Fibroblast of lung (primary cell): ENCODE data around the gene PDE9A. TPM values are rescaled to one million over a fixed set of nuclear protein-coding genes. Genes with fewer than 3 reads are reported as not detected.

Experiments used
- DNase-seq, 2 donors: peaks; one replicate each; pipeline versions ENCODE4 v3.0.0 to v3.0.0-alpha.2; 2010; ENCODE audit warnings: low read depth in 2 of 2
- H2AFZ ChIP-seq: 2 replicates; pipeline ENCODE4 v1.5.1; 2012; ENCODE audit warnings: low read length, control low read depth, inconsistent platforms
- H3K27ac ChIP-seq: 2 replicates; pipeline ENCODE4 v1.5.1; 2011; ENCODE audit warnings: low read length, control low read depth; ENCODE audit not compliant: insufficient read depth
- H3K27me3 ChIP-seq: 2 replicates; pipeline ENCODE4 v1.5.1; 2011; ENCODE audit warnings: mild to moderate bottlenecking, low read length; ENCODE audit not compliant: control insufficient read depth, insufficient read depth
- H3K36me3 ChIP-seq: 2 replicates; pipeline ENCODE4 v1.5.1; 2011; ENCODE audit warnings: low read length; ENCODE audit not compliant: control insufficient read depth, insufficient read depth
- H3K4me1 ChIP-seq: 2 replicates; pipeline ENCODE4 v1.5.1; 2011; ENCODE audit warnings: low read length; ENCODE audit not compliant: control insufficient read depth, insufficient read depth; ENCODE audit errors: extremely low read depth
- H3K4me2 ChIP-seq: 2 replicates; pipeline ENCODE4 v1.5.1; 2011; ENCODE audit warnings: low read length, control low read depth; ENCODE audit not compliant: insufficient read depth; ENCODE audit errors: extremely low read depth
- H3K4me3 ChIP-seq, 4 experiments: fragments of 200-600 bp in 1 of 4; sonication (generic) in 1 of 4; replicated peaks in 1 of 4; 2 replicates each; pipeline ENCODE4 v1.5.1; 2011 to 2016; ENCODE audit warnings: low read length in 4 of 4, low read depth in 3 of 4, mild to moderate bottlenecking in 3 of 4, control low read depth in 2 of 4, inconsistent platforms in 1 of 4, mixed read lengths in 1 of 4; ENCODE audit not compliant: insufficient read depth in 1 of 4; ENCODE audit errors: control extremely low read depth in 1 of 4
- H3K79me2 ChIP-seq: 2 replicates; pipeline ENCODE4 v1.5.1; 2012; ENCODE audit warnings: mild to moderate bottlenecking, low read length, inconsistent platforms; ENCODE audit not compliant: control insufficient read depth, insufficient read depth
- H3K9ac ChIP-seq: 2 replicates; pipeline ENCODE4 v1.5.1; 2011; ENCODE audit warnings: mild to moderate bottlenecking, low read length, control low read depth; ENCODE audit not compliant: insufficient read depth
- H3K9me3 ChIP-seq: 2 replicates; pipeline ENCODE4 v1.5.1; 2012; ENCODE audit warnings: low read depth, low read length; ENCODE audit not compliant: control insufficient read depth, insufficient read depth
- H4K20me1 ChIP-seq: 2 replicates; pipeline ENCODE4 v1.5.1; 2011; ENCODE audit warnings: low read length; ENCODE audit not compliant: control insufficient read depth, insufficient read depth; ENCODE audit errors: extremely low read depth
- CTCF ChIP-seq, 2 donors: IDR thresholded peaks in 1 of 2; conservative IDR thresholded peaks in 1 of 2; 1 replicate in 1 of 2; 2 replicates in 1 of 2; pipeline ENCODE4 v1.5.1; 2011 to 2012; ENCODE audit warnings: low read length in 2 of 2, control low read depth in 1 of 2, inconsistent platforms in 1 of 2, low read depth in 1 of 2, mild to moderate bottlenecking in 1 of 2
- EZH2 ChIP-seq: IDR thresholded peaks from 2 replicates; pipeline ENCODE4 v1.5.1; 2012; ENCODE audit warnings: low read length, control low read depth, mild to moderate bottlenecking; ENCODE audit errors: missing control alignments
- polyA plus RNA-seq, 2 donors: library from polyadenylated mRNA; depleted of rRNA in 1 of 2; stranded (reverse) in 1 of 2; unstranded in 1 of 2; fragments of >200 nt; gene quantifications; 2 replicates each; pipeline ENCODE4 v1.2.1, GENCODE V29; 2011 to 2012; ENCODE audit warnings: missing spikeins in 1 of 2
- total RNA-seq: library from RNA; depleted of rRNA; stranded (reverse); fragments of >200 nt; gene quantifications from 2 replicates; pipeline ENCODE4 v1.2.1, GENCODE V29; 2014

The PDE9A gene
- total and polyA plus RNA-seq, 2 donors (not counting 1 experiment from before 2014, with no cell fraction given): 1.8 to 4.4 TPM

- Histone ChIP-seq H3K4me2 (no peak overlapping the region), H3K27ac (no peak overlapping the region), H3K4me3 (no peak overlapping the region), H4K20me1 (no peaks in the 10 kb centered on the region), H3K79me2 (no peaks in the 10 kb centered on the region), H2AFZ (peak overlapping the region; percentile 60), H3K9me3 (no peaks in the 10 kb centered on the region), H3K4me1 (no peaks in the 10 kb centered on the region), H3K9ac (no peak overlapping the region), H3K27me3 (peaks cover 2% of the 10 kb centered on the region), H3K36me3 (no peaks in the 10 kb centered on the region)
- DNase-seq: peak in 1 of 2 donors; percentile 45
- TF ChIP-seq EZH2 (no peak), CTCF (conservative IDR thresholded peaks at IDR 0.05 in 1 of 2, IDR thresholded peaks at IDR 0.05 in 1 of 2; ENCODE audit: low read depth in 1 of 2, low read length in 2 of 2) (no peak)
These were observed 84.7 kb downstream of the PDE9A start for GRCh38 chr21:42737951-42738590.

GRCh38 chr21:42739061-42739931 is 85.9 kb downstream of the PDE9A start:
- Histone ChIP-seq H4K20me1 (no peaks in the 10 kb centered on the region), H3K4me1 (no peaks in the 10 kb centered on the region), H3K36me3 (no peaks in the 10 kb centered on the region), H2AFZ (no peak overlapping the region), H3K79me2 (no peaks in the 10 kb centered on the region), H3K9me3 (no peaks in the 10 kb centered on the region), H3K9ac (no peak overlapping the region), H3K27ac (no peak overlapping the region), H3K27me3 (peaks cover 2% of the 10 kb centered on the region), H3K4me3 (no peak overlapping the region), H3K4me2 (no peak overlapping the region)
- no peak for DNase-seq
- TF ChIP-seq CTCF (conservative IDR thresholded peaks at IDR 0.05 in 1 of 2, IDR thresholded peaks at IDR 0.05 in 1 of 2; ENCODE audit: low read depth in 1 of 2, low read length in 2 of 2) (no peak), EZH2 (no peak)

- Histone ChIP-seq H3K27ac (no peak overlapping the region), H3K9ac (no peak overlapping the region), H3K27me3 (peaks cover 2% of the 10 kb centered on the region), H4K20me1 (no peaks in the 10 kb centered on the region), H3K79me2 (no peaks in the 10 kb centered on the region), H3K4me1 (no peaks in the 10 kb centered on the region), H3K36me3 (no peaks in the 10 kb centered on the region), H2AFZ (no peak overlapping the region), H3K9me3 (no peaks in the 10 kb centered on the region), H3K4me3 (no peak overlapping the region), H3K4me2 (no peak overlapping the region)
- TF ChIP-seq CTCF (conservative IDR thresholded peaks at IDR 0.05 in 1 of 2, IDR thresholded peaks at IDR 0.05 in 1 of 2; ENCODE audit: low read depth in 1 of 2, low read length in 2 of 2): no peak
- no peak for TF ChIP-seq EZH2
- DNase-seq: no peak
These were observed 87.0 kb downstream of the PDE9A start for GRCh38 chr21:42740405-42740909.
